Fibroblast of lung (primary cell): ENCODE data around the gene LOC128125822.

Source experiments
- DNase-seq, 2 donors: peaks; one replicate each; pipeline versions ENCODE4 v3.0.0 to v3.0.0-alpha.2; 2010; ENCODE audit warnings: low read depth in 2 of 2
- H2AFZ ChIP-seq: 2 replicates; pipeline ENCODE4 v1.5.1; 2012; ENCODE audit warnings: low read length, control low read depth, inconsistent platforms
- H3K27ac ChIP-seq: 2 replicates; pipeline ENCODE4 v1.5.1; 2011; ENCODE audit warnings: low read length, control low read depth; ENCODE audit not compliant: insufficient read depth
- H3K27me3 ChIP-seq: 2 replicates; pipeline ENCODE4 v1.5.1; 2011; ENCODE audit warnings: mild to moderate bottlenecking, low read length; ENCODE audit not compliant: control insufficient read depth, insufficient read depth
- H3K36me3 ChIP-seq: 2 replicates; pipeline ENCODE4 v1.5.1; 2011; ENCODE audit warnings: low read length; ENCODE audit not compliant: control insufficient read depth, insufficient read depth
- H3K4me1 ChIP-seq: 2 replicates; pipeline ENCODE4 v1.5.1; 2011; ENCODE audit warnings: low read length; ENCODE audit not compliant: control insufficient read depth, insufficient read depth; ENCODE audit errors: extremely low read depth
- H3K4me2 ChIP-seq: 2 replicates; pipeline ENCODE4 v1.5.1; 2011; ENCODE audit warnings: low read length, control low read depth; ENCODE audit not compliant: insufficient read depth; ENCODE audit errors: extremely low read depth
- H3K4me3 ChIP-seq, 4 experiments: fragments of 200-600 bp in 1 of 4; sonication (generic) in 1 of 4; replicated peaks in 1 of 4; 2 replicates each; pipeline ENCODE4 v1.5.1; 2011 to 2016; ENCODE audit warnings: low read length in 4 of 4, low read depth in 3 of 4, mild to moderate bottlenecking in 3 of 4, control low read depth in 2 of 4, inconsistent platforms in 1 of 4, mixed read lengths in 1 of 4; ENCODE audit not compliant: insufficient read depth in 1 of 4; ENCODE audit errors: control extremely low read depth in 1 of 4
- H3K79me2 ChIP-seq: 2 replicates; pipeline ENCODE4 v1.5.1; 2012; ENCODE audit warnings: mild to moderate bottlenecking, low read length, inconsistent platforms; ENCODE audit not compliant: control insufficient read depth, insufficient read depth
- H3K9ac ChIP-seq: 2 replicates; pipeline ENCODE4 v1.5.1; 2011; ENCODE audit warnings: mild to moderate bottlenecking, low read length, control low read depth; ENCODE audit not compliant: insufficient read depth
- H3K9me3 ChIP-seq: 2 replicates; pipeline ENCODE4 v1.5.1; 2012; ENCODE audit warnings: low read depth, low read length; ENCODE audit not compliant: control insufficient read depth, insufficient read depth
- H4K20me1 ChIP-seq: 2 replicates; pipeline ENCODE4 v1.5.1; 2011; ENCODE audit warnings: low read length; ENCODE audit not compliant: control insufficient read depth, insufficient read depth; ENCODE audit errors: extremely low read depth
- CTCF ChIP-seq, 2 donors: IDR thresholded peaks in 1 of 2; conservative IDR thresholded peaks in 1 of 2; 1 replicate in 1 of 2; 2 replicates in 1 of 2; pipeline ENCODE4 v1.5.1; 2011 to 2012; ENCODE audit warnings: low read length in 2 of 2, control low read depth in 1 of 2, inconsistent platforms in 1 of 2, low read depth in 1 of 2, mild to moderate bottlenecking in 1 of 2
- EZH2 ChIP-seq: IDR thresholded peaks from 2 replicates; pipeline ENCODE4 v1.5.1; 2012; ENCODE audit warnings: low read length, control low read depth, mild to moderate bottlenecking; ENCODE audit errors: missing control alignments

The LOC128125822 gene

GRCh38 chr6:63537959-63538300, 34.4 kb upstream of the LOC128125822 start:
- Histone ChIP-seq H3K36me3 (no peaks in the 10 kb centered on the region), H3K27me3 (no peaks in the 10 kb centered on the region), H3K27ac (no peak overlapping the region), H3K9ac (no peak overlapping the region), H3K79me2 (no peaks in the 10 kb centered on the region), H3K4me1 (no peaks in the 10 kb centered on the region), H3K4me3 (no peak overlapping the region), H3K4me2 (no peak overlapping the region), H4K20me1 (no peaks in the 10 kb centered on the region), H3K9me3 (no peaks in the 10 kb centered on the region), H2AFZ (no peak overlapping the region)
- no peak for DNase-seq
- TF ChIP-seq EZH2 (no peak), CTCF (conservative IDR thresholded peaks at IDR 0.05 in 1 of 2, IDR thresholded peaks at IDR 0.05 in 1 of 2; ENCODE audit: low read depth in 1 of 2, low read length in 2 of 2) (no peak)

- Histone ChIP-seq H3K27me3 (no peaks in the 10 kb centered on the region), H3K27ac (no peak overlapping the region), H2AFZ (no peak overlapping the region), H3K36me3 (no peaks in the 10 kb centered on the region), H3K79me2 (no peaks in the 10 kb centered on the region), H3K4me1 (no peaks in the 10 kb centered on the region), H3K9me3 (no peaks in the 10 kb centered on the region), H4K20me1 (no peaks in the 10 kb centered on the region), H3K4me2 (no peak overlapping the region), H3K9ac (no peak overlapping the region), H3K4me3 (no peak overlapping the region)
- no peak for TF ChIP-seq CTCF (conservative IDR thresholded peaks at IDR 0.05 in 1 of 2, IDR thresholded peaks at IDR 0.05 in 1 of 2; ENCODE audit: low read depth in 1 of 2, low read length in 2 of 2)
- TF ChIP-seq EZH2, result no peak
- no peak for DNase-seq
Measured at GRCh38 chr6:63538550-63538949, 33.7 kb upstream of the LOC128125822 start.

- H3K27ac ChIP-seq, result no peak overlapping the region
- no peak overlapping the region for H3K4me3 ChIP-seq
- no peak overlapping the region for H2AFZ ChIP-seq
- no peaks in the 10 kb centered on the region for H3K27me3 ChIP-seq
- DNase-seq, result no peak
- TF ChIP-seq EZH2 (no peak), CTCF (conservative IDR thresholded peaks at IDR 0.05 in 1 of 2, IDR thresholded peaks at IDR 0.05 in 1 of 2; ENCODE audit: low read depth in 1 of 2, low read length in 2 of 2) (no peak)
- H3K9me3 ChIP-seq, result no peaks in the 10 kb centered on the region
- H3K9ac ChIP-seq, result no peak overlapping the region
- H3K4me2 ChIP-seq, result no peak overlapping the region
- H4K20me1 ChIP-seq, result no peaks in the 10 kb centered on the region
- H3K4me1 ChIP-seq, result no peaks in the 10 kb centered on the region
- no peaks in the 10 kb centered on the region for H3K79me2 ChIP-seq
- no peaks in the 10 kb centered on the region for H3K36me3 ChIP-seq
Measured at GRCh38 chr6:63543001-63543400, 29.3 kb upstream of the LOC128125822 start.
